Gastrocnemius medialis (tissue), 4 donors: ENCODE data around the gene ANGEL1. TPM values are rescaled to one million over a fixed set of nuclear protein-coding genes. Genes with fewer than 3 reads are reported as not detected.

Experiments used
- ATAC-seq, 2 donors: fragments of 150-250 bp; one replicate each; pipeline ENCODE4 v1.9.1; 2016
- DNase-seq, 2 donors: peaks; one replicate each; pipeline ENCODE4 v3.0.0-alpha.2; 2019
- H3K27ac ChIP-seq, 4 donors: fragments of 200-600 bp; sonication (generic); 1 replicate in 1 of 4; 2 replicates in 3 of 4; pipeline ENCODE4 v1.5.1; 2016 to 2018; ENCODE audit warnings: mild to moderate bottlenecking in 2 of 4, moderate library complexity in 1 of 4
- H3K27me3 ChIP-seq, 3 donors: fragments of 200-600 bp; sonication (generic) in 2 of 3; 1 replicate in 1 of 3; 2 replicates in 2 of 3; pipeline versions ENCODE4 v1.5.1 to v1.6.0; 2016 to 2019; ENCODE audit warnings: mild to moderate bottlenecking in 1 of 3, moderate library complexity in 1 of 3
- H3K36me3 ChIP-seq, 2 donors: fragments of 200-600 bp; sonication (generic) in 1 of 2; one replicate each; pipeline ENCODE4 v1.5.1; 2017 to 2018
- H3K4me1 ChIP-seq, 2 donors: fragments of 200-600 bp; sonication (generic) in 1 of 2; one replicate each; pipeline ENCODE4 v1.5.1; 2016 to 2017; ENCODE audit warnings: mild to moderate bottlenecking in 2 of 2
- H3K4me3 ChIP-seq, 4 donors: fragments of 200-600 bp; sonication (generic) in 3 of 4; 1 replicate in 1 of 4; 2 replicates in 3 of 4; pipeline ENCODE4 v1.5.1; 2016 to 2019; ENCODE audit warnings: mild to moderate bottlenecking in 2 of 4
- H3K9me3 ChIP-seq, 3 donors: fragments of 200-600 bp; sonication (generic) in 2 of 3; 1 replicate in 1 of 3; 2 replicates in 2 of 3; pipeline ENCODE4 v1.5.1; 2016 to 2019
- POLR2A ChIP-seq, 2 donors: fragments of 450-650 bp; IDR thresholded peaks; one replicate each; pipeline ENCODE4 v1.6.1; 2017; ENCODE audit warnings: antibody characterized with exemption in 2 of 2, mild to moderate bottlenecking in 2 of 2, moderate library complexity in 2 of 2
- in situ Hi-C, 4 donors: fragments of 200-750 bp; cut with MboI; loops; one replicate each; pipeline versions ENCODE4 v1.15.0 to v1.8.0; 2017; ENCODE audit warnings: low sequenced_read_pairs in 4 of 4
- intact Hi-C: fragments of 100-400 bp; cut with DNase I; formaldehyde crosslinking; loops from one replicate; pipeline ENCODE4 v1.15.1; 2023; ENCODE audit warnings: low total_unique reads
- total RNA-seq, 4 donors: library from RNA; depleted of rRNA; stranded (reverse); fragments of >200 nt; gene quantifications; one replicate each; pipeline versions ENCODE4 v1.1.0 to v1.2.3, GENCODE V29; 2016
- TF ChIP-seq, protein P1 (sequence below), 5 experiments: fragments of 450-650 bp in 3 of 5; fragments of 200-600 bp in 2 of 5; sonication (generic) in 2 of 5; IDR thresholded peaks in 4 of 5; conservative IDR thresholded peaks in 1 of 5; 1 replicate in 4 of 5; 2 replicates in 1 of 5; pipeline ENCODE4 v1.5.1; 2016 to 2019; ENCODE audit warnings: antibody characterized with exemption in 5 of 5, mild to moderate bottlenecking in 3 of 5, moderate library complexity in 3 of 5

Gene ANGEL1
- total RNA-seq, 4 donors from 2014 or later: 8.6 to 16.9 (median 12.7) TPM

DNA sequence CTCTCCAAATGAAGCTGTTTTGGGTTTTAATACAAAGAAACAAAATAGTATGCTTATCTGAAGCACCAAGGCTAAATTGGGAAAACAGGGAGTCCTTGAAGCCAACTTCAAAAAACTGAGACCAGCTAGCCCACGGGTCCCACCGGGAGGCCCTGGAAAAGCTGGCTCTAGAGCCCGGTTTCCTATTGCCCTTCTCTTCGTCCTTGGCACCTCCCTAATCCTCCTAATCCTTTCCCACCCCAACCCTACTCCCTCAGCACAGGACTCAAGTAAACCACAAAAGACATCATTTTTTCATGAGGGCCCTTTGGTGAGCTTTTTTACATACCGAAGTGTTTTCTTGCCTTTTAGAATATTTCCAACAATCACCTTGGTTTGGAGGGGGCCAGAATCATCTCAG lies 24.8 kb upstream of the ANGEL1 start:
- Histone ChIP-seq H3K9me3 (no peaks in the 10 kb centered on the region), H3K4me3 (no peak overlapping the region), H3K36me3 (no peaks in the 10 kb centered on the region), H3K27me3 (no peaks in the 10 kb centered on the region), H3K4me1 (no peaks in the 10 kb centered on the region), H3K27ac (no peak overlapping the region)
- DNase-seq (no peak), ATAC-seq (no peak)
- in situ Hi-C loops (no loop called here), intact Hi-C loops (no loop called here)
- no peak for TF ChIP-seq POLR2A (IDR thresholded peaks at IDR 0.05)

DNA sequence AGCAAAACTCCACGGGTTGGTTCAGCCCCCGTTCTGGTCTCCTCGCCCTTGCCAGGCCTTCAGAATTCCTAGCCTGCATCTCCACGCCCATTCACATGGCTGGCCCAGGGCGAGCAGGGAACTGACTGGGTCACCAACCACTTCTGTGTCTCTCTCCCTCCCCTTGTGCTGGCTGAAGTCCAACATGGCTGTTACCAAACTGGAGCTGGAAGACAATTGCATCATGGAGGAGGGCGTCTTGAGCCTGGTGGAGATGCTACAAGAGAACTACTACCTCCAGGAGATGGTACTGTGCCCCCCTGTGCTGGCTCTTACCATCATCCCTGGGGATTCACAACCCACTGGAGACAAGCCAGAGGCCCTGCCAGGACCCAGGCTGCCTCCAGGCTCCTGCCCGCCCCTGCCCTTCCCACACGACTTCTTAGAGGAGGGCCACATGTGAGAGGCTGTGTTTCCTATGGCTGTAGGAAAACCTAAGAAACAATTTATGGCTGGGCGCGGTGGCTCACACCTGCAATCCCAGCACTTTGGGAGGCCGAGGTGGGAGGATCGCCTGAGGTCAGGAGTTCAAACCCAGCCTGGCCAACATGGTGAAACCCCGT lies 23.4 kb upstream of the ANGEL1 start:
- no peak for DNase-seq
- H3K9me3 ChIP-seq: no peaks in the 10 kb centered on the region

DNA sequence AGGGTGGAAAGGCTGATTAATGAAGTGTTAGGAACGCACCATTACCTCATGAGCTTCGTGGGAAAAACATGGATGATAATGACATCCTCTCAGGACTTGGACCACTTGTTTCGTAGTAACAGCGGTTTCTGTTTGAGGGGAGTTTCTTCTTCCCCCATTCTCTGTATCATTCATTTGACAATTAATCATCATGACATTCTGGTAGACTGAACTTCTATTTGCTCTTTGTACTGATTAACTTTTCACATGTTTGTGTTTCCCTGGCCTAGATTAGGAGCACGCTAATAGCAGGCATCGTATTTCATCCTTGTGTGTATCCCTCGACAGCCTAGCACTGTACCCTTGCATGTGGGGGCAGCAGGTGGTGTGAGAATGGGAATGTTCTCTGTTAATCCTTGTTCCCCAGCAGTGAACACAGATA lies 21.6 kb upstream of the ANGEL1 start:
- in situ Hi-C loops: no loop called here
- intact Hi-C loops: no loop called here

More for the DNA sequence above, 23.4 kb upstream of the ANGEL1 start:
- no peak for ATAC-seq
- Histone ChIP-seq H3K27ac (no peak overlapping the region), H3K4me3 (no peak overlapping the region), H3K4me1 (no peaks in the 10 kb centered on the region), H3K27me3 (no peaks in the 10 kb centered on the region), H3K36me3 (no peaks in the 10 kb centered on the region)
- TF ChIP-seq POLR2A (IDR thresholded peaks at IDR 0.05): no peak
- TF ChIP-seq, protein P1, sequence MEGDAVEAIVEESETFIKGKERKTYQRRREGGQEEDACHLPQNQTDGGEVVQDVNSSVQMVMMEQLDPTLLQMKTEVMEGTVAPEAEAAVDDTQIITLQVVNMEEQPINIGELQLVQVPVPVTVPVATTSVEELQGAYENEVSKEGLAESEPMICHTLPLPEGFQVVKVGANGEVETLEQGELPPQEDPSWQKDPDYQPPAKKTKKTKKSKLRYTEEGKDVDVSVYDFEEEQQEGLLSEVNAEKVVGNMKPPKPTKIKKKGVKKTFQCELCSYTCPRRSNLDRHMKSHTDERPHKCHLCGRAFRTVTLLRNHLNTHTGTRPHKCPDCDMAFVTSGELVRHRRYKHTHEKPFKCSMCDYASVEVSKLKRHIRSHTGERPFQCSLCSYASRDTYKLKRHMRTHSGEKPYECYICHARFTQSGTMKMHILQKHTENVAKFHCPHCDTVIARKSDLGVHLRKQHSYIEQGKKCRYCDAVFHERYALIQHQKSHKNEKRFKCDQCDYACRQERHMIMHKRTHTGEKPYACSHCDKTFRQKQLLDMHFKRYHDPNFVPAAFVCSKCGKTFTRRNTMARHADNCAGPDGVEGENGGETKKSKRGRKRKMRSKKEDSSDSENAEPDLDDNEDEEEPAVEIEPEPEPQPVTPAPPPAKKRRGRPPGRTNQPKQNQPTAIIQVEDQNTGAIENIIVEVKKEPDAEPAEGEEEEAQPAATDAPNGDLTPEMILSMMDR (IDR thresholded peaks at IDR 0.05 in 4 of 5, conservative IDR thresholded peaks at IDR 0.05 in 1 of 5): no peak
- in situ Hi-C loops (no loop called here), intact Hi-C loops (no loop called here)

DNA sequence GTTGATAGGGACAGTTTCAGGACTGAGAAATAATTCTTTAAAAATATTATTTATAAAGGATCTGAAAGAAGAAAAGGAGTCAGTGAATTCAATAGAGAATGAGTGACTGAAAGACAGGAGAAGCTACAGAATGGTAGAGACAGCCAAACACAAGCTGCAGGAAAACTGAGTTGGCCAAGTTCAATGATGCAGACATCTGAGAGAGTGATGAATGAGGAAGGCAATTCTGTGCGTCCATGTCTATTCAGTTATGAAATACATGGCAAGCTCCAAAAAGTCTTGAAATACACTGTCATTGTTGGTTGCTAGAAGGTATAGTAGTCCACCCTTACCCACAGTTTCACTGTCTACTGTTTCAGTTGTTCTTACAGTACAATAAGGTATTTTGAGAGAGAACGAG lies 20.3 kb upstream of the ANGEL1 start:
- no peak for DNase-seq
- no peak overlapping the region for H3K4me3 ChIP-seq
- no peak overlapping the region for H3K27ac ChIP-seq
- no peaks in the 10 kb centered on the region for H3K36me3 ChIP-seq
- TF ChIP-seq, protein P1 (IDR thresholded peaks at IDR 0.05 in 4 of 5, conservative IDR thresholded peaks at IDR 0.05 in 1 of 5): no peak
- TF ChIP-seq POLR2A (IDR thresholded peaks at IDR 0.05): no peak
- no peak for ATAC-seq
- no peaks in the 10 kb centered on the region for H3K27me3 ChIP-seq
- in situ Hi-C loops (no loop called here), intact Hi-C loops (no loop called here)
- no peaks in the 10 kb centered on the region for H3K9me3 ChIP-seq
- H3K4me1 ChIP-seq: peaks cover 4 to 10% of the 10 kb centered on the region in 2 donors

More for the DNA sequence above, 21.6 kb upstream of the ANGEL1 start:
- Histone ChIP-seq H3K4me1 (peaks cover 0 to 6% of the 10 kb centered on the region in 2 donors), H3K27ac (no peak overlapping the region), H3K36me3 (no peaks in the 10 kb centered on the region), H3K27me3 (no peaks in the 10 kb centered on the region), H3K4me3 (no peak overlapping the region), H3K9me3 (no peaks in the 10 kb centered on the region)
- DNase-seq (no peak), ATAC-seq (no peak)
- no peak for TF ChIP-seq POLR2A (IDR thresholded peaks at IDR 0.05)
- TF ChIP-seq, protein P1 (IDR thresholded peaks at IDR 0.05 in 4 of 5, conservative IDR thresholded peaks at IDR 0.05 in 1 of 5): no peak

DNA sequence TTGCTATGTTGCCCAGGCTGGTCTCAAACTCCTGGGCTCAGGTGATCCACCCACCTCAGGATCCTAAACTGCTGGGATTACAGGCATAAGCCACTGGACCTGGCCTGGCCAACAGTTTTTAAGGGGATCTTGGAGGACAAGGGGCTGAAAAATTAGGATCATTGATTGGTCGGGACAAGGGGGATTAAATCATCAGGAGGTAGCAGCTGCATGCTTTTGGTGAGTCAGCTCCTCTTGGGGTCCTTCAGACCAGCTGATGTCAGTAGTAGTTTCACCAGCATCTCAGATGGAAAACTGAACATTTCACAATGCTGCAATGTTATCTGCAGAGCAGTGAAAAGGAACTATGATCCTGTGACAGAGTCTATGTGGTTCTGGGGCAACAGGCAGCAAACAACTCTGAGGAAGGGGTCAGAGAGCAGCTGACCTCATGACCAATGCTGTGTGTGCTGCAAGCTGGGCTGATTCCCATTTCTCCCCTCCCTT lies 19.9 kb upstream of the ANGEL1 start:
- in situ Hi-C loops: no loop called here
- DNase-seq: no peak
- Histone ChIP-seq H3K36me3 (no peaks in the 10 kb centered on the region), H3K4me3 (no peak overlapping the region), H3K9me3 (no peaks in the 10 kb centered on the region), H3K27ac (no peak overlapping the region), H3K27me3 (no peaks in the 10 kb centered on the region), H3K4me1 (peaks cover 4 to 15% of the 10 kb centered on the region in 2 donors)
- no peak for TF ChIP-seq POLR2A (IDR thresholded peaks at IDR 0.05)
- TF ChIP-seq, protein P1 (IDR thresholded peaks at IDR 0.05 in 4 of 5, conservative IDR thresholded peaks at IDR 0.05 in 1 of 5): no peak
- ATAC-seq: peak in 1 of 2 donors; percentile 8
- intact Hi-C loops: no loop called here
